HG03469 (cell line): ENCODE results near the gene PARD3.

Source experiments
- ATAC-seq: cut with Tn5 transposase; IDR thresholded peaks from one replicate; pipeline ENCODE4 v1.9.1; 2021; ENCODE audit warnings: mild to moderate bottlenecking, moderate library complexity, moderate number of reproducible peaks; ENCODE audit not compliant: unreplicated experiment

PARD3 gene

DNA sequence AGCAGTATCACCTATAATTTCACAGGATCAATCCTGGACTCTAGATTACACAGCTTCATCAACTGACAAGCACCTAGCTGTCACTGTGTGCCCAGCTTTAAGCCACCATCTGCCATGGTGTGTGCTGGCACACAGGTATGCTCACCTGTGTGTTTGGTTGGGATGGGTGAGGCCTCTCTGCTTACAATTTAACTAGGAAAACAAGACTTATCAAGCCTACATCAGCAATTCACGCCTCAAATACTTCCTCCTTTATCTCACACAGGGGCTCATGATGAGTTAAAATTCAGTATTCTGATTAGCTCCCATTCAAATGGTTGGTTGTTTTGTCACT, 608.2 kb downstream of the PARD3 start:
- no peak for ATAC-seq

DNA sequence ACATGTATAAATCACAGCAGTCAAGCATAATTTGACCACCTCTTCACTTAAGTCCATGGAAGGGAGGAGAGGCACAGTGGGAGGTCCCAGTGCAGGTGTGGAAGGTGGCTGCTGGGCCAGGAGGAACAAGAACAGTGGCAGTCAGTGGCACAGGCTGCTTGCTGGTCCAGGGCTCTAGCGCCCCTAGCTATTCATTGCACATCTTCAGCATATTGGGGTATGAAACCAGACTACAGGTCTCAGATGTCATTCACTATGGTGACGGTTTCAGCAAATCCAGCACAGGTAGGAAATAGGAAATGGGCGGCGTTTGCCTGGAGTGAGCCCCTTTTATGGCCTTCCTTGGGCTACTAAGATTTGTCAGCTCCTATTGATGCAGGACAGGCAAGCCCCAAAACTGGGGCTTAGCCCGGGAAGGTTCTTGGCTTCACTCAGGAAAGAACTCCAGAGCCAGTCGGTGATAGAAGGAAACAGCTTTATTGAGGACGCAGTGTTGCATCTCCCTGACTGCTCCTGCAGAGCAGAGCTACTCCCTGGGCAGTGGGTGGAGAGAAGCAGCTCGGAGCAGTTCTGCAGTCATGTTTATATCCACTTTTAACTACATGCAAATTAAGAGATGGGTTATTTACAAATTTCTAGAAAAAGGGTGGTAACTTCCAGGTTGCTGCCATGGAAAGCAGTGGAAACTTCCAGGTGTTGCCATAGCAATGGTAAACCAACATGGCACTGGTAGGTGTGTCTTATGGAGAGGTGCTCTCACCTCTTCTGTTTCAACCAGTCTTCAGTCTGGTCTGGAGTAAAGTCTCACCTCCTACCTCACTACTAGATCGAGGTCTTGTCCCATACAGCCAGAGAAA, 608.8 kb downstream of the PARD3 start:
- no peak for ATAC-seq

DNA sequence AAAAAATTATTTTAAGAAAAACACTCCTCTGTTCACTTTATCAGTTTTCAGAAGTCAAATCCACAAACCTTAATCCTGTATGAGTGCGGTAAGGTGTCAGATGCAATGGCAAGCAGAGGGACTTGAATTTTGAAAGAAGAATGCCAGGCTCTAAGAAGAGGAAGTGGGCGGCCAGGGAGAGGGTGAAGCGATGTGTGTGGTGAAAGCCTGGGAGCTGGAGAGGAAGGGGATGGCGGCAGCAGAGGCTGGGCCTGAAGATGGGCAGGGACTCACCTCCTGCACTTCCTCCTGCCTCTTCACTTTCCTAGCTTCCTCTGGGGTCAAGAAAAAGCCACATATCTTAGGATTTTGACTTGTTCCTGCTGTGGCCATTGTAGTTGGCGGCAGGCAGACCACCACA, 609.6 kb downstream of the PARD3 start:
- ATAC-seq: no peak

DNA sequence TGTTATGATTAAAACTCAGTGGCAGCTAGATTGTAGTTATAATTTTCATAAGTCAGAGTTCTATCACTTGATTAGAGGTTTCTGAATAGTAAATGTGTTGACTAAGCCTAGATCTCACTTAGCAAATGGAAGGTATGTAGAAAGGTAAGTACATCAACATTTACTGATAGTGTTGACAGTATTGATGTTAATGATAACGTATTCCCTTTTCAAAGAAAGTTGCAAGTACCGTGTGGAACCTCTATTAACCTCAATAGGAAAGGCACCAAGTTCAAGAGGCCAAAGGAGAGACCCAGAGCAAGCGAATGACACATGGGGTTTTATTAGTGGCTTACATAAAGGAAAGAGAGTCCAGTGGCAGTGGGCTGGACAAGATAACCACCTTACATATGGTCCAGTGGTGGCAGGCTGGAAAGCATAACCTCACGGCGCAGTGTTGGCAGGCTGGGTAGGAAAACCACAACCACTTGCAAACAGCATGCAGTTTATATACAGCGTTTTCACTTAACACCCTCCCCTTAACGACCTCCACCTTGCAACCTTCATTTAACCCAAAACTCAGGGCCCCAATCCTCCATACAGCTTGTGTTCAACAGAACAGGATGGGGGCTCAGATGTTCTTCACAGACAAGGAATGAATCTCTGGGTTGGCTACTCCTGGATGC, 611.0 kb downstream of the PARD3 start:
- ATAC-seq: no peak

DNA sequence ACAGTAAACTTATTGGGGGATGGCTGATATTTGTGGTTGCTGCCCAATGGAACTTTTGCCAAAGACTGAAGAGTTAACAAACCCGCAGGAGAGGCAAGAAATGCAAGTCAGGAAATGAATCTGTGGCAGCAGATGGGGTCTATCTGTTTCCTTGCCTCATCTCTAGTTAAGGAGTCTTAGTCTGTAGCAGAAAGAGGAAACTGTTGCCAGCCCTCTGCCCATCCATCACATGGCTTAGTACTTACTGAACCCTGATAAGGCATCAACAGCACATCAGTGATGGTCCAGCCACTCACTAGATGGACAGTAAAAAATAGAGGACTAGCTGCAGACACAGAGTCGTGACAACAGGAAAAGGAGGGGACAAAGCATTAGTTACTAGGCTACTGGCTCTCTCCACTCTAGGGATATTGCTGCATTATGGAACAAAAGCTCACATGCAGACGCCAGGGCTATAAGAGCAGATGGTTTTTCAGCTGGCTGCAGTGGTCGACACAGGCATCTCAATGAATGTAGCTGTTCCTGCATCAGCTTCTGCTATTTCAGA, 614.7 kb downstream of the PARD3 start:
- no peak for ATAC-seq

DNA sequence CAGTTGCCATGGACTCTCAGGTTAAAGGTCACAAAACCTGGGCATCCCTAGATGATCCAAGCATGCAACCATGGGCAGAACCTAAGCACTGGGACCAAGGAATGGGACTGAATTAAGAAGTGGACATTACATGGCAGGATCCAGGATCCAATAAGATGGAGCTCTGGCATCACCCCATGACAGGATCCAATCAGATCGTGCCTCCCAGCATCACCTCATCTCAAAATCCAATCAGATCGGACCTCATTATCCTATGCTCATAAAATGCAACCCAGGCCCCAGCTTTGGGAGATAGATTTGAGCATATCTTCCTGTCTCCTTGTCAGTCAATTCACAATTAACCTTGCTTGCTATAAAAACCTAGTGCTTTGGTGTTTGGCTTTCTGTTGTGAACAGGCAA, 616.1 kb downstream of the PARD3 start:
- ATAC-seq: no peak

DNA sequence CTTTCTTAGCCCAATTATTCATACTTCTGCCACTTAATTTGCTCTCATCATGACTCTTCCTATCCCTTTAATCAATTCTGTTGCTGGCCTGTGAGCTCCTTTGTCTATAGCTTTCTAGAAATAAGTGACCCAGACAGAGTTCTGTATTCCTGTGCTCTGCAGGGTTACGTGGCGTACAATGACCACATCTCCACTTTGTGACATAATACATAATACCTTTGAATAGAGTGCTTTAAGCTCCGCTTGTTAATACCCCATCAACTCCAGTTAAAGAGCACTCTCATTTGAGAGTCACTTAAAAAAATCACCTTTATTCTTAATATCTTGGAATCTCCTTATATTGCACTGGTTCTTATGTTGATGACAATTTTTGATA, 619.0 kb downstream of the PARD3 start:
- no peak for ATAC-seq

DNA sequence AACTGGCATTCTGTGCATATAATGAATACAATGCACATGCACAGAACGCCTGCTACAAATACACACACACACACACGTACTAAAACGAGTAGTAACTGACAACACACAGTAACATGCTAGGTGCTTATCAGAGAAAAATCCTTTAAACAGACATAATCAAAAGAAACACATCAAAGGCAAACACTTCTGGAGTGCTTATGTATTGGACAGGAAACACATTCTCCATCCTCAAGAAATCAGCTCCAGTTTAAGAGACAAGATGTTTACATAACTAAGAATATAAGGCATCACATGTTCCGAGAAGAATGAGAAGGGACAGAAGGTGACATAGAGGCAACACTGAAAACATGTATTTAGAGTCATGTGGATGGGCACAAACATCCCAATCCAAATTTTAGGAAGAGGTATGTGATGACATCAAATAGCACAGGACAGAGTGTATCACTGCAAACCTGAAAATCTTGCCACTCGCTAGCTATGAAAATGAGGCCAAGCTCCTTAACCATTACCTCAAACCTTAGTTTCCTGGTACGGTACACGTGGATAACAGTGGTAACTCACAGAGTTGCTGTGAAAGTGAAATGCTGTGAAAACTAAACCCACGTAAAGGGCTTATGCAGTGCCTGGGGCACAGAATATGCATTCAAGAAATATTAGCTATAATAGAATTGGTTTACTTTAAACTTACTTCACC, 619.6 kb downstream of the PARD3 start:
- ATAC-seq: no peak

DNA sequence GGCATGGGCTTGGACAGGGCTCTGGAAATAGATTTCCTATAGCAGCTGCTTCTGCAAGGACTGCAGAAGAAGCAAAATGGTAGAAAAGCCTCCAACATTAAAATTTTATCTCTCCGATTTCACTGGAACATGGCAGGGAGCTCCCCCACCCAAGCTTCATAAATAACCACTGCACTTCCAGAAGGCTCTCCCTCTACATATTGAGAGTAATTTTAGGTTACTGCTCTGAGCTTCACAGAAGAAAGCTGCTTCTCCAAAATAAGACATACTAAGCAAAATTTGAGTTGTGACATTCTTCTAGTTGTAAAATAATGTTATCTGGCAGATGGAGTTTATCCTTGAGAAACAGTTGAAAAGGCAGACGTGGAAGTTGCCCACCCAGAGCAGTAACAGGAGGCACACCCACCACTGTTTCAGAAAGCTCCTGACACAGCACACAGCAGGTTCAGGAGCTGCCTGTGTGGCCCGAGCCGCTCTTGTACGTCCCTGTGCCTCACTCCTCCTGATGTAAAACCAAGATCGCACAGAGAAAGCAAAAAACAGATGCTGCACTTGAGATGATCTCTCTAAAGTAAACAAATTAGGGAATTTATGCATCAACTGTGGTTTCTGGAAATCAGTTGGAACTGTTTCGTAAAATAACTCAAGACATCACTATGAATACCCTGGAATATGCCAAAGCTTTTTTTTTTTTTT, 621.0 kb downstream of the PARD3 start:
- ATAC-seq: no peak

DNA sequence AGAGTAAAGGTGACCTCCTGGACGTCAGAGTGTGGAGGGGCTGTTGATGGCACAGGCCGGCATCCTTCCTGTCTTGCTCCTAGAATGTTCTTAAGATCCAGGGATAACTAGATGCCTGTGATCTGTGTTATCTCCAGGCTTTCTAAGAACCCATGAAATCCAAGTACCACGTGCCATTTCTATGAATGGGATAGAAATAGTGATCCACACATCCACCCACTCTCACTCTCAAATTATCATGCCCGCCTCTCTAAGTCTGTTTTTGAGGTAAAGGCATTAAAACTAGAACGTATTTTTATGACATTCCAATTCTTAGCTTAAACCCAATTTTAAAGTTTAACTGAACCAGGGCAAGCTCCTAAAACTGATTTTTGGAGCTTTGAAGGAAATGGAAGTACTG, 622.5 kb downstream of the PARD3 start:
- ATAC-seq: no peak

DNA sequence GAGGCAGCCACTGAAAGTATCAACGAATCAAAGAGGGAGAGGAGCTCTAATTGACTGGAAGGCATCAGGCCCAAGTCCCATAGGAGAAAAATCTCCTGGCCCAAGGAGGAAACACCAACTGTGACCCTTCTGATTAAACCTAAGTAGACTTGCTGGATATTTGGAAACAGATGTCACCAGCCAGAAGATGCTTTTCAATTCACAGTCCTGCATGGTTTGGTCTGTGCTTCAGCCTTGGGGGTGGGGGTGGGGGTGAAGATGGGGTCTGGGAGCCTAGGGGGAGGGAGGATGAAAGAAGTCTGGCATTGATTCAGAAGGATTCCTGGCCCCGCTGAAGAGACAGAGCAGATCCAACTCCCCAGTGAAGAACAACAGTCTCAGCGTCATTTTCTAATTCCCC, 623.7 kb downstream of the PARD3 start:
- ATAC-seq: no peak

DNA sequence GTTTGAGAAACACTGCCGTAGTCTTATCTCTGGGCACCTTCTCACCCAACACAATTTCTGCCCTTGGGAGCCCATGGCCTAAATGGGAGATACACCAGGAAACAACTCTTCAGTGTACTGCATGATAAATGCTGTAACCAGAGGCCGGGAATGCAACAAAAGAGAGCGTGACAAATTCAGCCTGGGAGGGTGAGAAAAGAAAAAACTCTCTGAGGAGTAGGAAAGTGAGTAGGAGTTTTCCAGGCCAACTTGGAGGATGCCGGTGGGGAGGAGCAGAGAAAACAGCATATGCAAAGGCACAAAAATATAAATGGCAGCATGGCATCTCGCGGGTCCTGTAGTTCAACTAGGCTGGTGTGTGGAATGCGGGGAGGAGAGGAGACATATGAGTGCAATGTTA, 624.5 kb downstream of the PARD3 start:
- ATAC-seq: no peak

DNA sequence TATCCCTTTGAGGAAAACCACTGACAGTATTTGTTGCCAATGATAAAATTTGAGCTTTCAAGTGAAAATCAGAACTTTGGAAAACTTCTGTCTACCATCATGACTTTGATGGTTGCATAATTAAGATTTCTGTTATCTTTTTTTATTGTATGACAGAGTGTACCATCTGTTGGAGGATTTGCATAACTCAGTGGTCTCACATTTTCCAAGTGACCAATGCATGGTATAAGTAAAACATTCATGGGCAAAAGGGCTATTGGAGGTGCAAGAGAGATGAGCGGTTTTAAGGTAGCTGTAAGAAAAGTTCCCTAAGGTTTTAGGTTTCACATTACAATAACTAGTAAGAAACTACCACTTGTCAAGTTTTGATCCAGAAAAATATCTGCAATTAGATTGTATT, 625.3 kb downstream of the PARD3 start:
- ATAC-seq: no peak

DNA sequence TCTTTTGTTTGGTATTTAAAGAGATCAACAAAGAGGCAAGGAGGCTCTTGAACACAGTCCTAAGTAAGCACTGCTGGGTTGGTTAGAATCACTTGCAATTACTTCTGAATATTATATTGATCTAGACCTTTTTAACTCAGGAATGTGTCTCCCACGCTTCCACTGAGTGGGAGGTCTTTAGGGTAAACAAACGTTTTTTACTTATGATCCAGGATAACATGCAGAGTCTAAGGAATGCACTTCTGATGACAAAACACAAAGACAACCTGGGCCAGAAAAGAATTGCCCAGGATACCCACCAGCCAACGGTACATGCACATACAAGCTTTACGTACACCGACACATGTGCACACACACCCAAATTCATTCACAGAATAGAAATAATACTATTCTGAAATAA, 626.9 kb downstream of the PARD3 start:
- ATAC-seq: no peak

DNA sequence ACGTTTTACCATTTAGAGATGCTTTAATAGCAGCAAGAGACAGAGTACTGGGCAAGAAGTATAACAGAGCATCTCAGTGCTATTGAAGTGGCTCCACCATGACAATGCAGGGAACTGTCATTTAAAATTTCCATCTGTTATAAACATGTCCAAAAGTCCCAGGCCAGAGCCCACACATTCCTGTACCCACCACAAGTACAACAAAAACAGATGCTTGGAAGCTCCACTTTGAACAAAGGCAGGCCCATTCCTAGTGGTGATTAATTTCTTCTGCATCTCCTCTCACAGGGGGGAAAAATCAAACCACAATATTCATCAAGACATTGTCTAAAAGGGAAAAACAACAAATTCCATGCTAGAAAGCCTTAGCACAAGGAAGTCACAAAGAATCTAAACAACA, 627.9 kb downstream of the PARD3 start:
- ATAC-seq: no peak

DNA sequence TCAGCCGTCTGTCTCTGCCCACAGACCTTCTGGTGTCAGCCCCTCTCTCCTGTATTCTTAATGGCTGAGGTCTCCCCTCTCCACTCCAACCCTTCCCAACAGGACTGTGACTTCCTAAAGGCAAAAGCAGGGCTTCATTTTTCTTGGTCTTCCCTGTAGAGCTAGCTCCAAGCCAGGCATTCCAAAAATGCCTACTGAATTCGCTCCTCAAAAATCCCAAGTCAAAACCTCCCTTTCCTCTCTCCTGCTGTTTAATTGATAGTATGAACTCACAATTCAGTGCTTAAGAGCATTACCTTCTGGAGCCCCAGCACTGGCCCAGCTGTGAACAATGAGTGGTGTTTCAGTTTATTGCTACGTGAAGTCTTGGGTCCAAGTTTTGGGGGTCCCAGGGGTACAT, 628.4 kb downstream of the PARD3 start:
- ATAC-seq: no peak

DNA sequence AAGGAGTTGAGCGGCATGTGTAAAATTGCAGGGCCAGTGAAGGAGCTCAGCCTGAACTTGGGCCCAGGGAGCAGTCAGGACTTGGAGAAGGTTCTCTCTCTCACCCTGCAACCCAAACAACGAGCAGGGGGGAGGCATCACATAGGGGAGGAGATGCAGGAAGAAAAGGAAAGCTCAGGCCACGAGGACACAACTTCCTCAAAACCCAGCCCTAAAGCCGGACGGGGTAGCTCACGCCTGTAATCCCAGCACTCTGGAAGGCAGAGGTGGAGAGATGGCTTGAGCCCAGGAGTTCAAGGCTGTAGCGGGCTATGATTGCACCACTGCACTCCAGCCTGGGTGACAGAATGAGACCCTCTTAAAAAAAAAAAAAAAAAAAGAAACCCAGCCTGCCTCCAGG, 629.1 kb downstream of the PARD3 start:
- no peak for ATAC-seq

DNA sequence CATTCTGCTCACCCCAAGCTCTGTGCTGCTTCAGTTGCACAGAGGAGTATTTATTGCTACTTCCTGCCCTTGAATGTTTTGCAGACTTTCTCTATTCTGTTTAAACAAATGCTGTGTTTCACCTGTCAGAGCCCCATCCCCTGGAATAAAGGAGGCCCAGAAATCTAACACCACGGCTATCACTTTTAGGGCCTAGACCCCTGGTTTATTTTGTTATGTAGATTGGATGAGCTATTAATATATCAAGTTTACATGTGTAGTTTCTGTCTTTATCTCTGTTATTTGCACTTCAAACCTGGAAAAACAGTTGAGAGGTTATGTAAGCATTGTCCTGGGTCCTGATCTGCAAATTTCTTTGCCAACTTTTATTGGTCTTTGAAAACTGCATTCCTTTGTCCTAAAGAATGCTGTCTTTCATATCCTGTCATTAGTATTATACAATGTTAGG, 630.1 kb downstream of the PARD3 start:
- no peak for ATAC-seq

DNA sequence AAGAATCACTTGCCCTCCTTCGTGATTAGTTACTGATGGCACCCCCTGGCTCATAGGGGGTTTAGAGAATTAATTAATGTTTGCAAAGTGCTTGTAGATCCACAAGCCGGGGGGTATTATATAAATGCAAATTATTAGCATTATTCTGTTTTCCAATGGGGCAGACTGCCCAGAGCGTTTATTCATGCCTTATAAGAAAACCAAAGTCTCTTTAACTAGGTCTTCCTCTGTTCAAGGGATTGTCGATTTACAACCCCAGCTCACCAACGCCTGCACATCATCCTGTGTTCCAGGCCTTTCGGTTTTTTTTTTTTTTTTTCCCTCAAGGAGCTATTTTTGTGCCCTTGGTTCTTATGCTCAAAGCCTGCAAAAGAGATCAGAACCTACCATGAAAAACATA, 630.7 kb downstream of the PARD3 start:
- ATAC-seq: no peak

DNA sequence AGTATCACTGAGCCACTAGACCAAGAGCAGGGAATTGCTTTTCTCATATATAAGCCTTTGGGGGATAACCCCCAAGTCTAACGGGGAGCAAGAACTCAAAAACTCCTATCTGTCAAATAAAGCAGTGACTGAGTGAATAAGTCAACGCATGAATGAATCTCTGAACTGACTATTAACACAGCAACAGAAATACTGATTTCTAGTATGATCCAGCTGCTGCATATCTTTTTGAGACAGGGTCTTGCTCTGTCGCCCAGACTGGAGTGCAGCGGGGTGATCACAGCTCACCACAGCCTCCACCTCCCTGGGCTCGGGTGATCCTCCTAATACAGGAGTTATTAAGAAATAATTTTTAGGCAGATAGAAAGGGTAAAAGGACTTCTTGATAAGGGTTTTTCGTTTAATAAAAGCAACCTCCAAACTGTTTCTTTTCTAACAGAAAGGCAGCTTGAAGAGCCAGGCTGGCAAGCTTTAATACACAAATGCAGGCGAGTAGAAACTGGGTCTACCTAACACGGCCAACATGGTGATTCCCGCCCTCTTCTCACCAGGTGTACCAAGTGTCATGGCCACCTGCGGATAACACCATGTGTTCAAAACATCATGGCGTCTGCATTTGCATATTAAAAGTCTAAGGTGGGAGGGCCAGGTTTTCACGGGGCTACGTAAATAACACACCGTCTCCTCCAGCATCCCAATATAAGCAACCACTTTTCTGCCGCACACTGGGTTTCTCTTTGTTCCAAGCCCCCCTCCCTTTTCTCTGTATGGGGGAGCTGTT, 631.9 kb downstream of the PARD3 start:
- ATAC-seq: no peak
